ENCODE data around the gene SCGB3A1. TPM values are rescaled to one million over a fixed set of nuclear protein-coding genes. Genes with fewer than 3 reads are reported as not detected.

Gene SCGB3A1
- total RNA-seq, 1 donor: not detected

- TF ChIP-seq CTCF (IDR thresholded peaks at IDR 0.05; ENCODE audit: insufficient read depth, low read length): no peak
- no peak overlapping the region for H3K4me3 ChIP-seq (ENCODE audit: low read depth, low read length)
- no peak for DNase-seq (ENCODE audit: low read depth)
These were observed 28.2 kb upstream of the SCGB3A1 start for GRCh38 chr5:180619563-180619915.

GRCh38 chr5:180618829-180619562 is 27.7 kb upstream of the SCGB3A1 start:
- peak overlapping the region; percentile 35 for H3K4me3 ChIP-seq (ENCODE audit: low read depth, low read length)
- TF ChIP-seq CTCF (IDR thresholded peaks at IDR 0.05; ENCODE audit: insufficient read depth, low read length): peak; percentile 41
- DNase-seq (ENCODE audit: low read depth): peak; percentile 30

GRCh38 chr5:180618487-180618828 is 27.2 kb upstream of the SCGB3A1 start:
- DNase-seq (ENCODE audit: low read depth): no peak
- TF ChIP-seq CTCF (IDR thresholded peaks at IDR 0.05; ENCODE audit: insufficient read depth, low read length): no peak

GRCh38 chr5:180613814-180614188 is 22.5 kb upstream of the SCGB3A1 start:
- DNase-seq (ENCODE audit: low read depth): no peak
- no peak overlapping the region for H3K4me3 ChIP-seq (ENCODE audit: low read depth, low read length)
- TF ChIP-seq CTCF (IDR thresholded peaks at IDR 0.05; ENCODE audit: insufficient read depth, low read length): no peak

More at GRCh38 chr5:180618487-180618828, 27.2 kb upstream of the SCGB3A1 start:
- peak overlapping the region; percentile 35 for H3K4me3 ChIP-seq (ENCODE audit: low read depth, low read length)

GRCh38 chr5:180613188-180613813 is 22.0 kb upstream of the SCGB3A1 start:
- no peak for TF ChIP-seq CTCF (IDR thresholded peaks at IDR 0.05; ENCODE audit: insufficient read depth, low read length)
- DNase-seq (ENCODE audit: low read depth): no peak
- H3K4me3 ChIP-seq (ENCODE audit: low read depth, low read length): no peak overlapping the region

GRCh38 chr5:180612683-180613082 is 21.4 kb upstream of the SCGB3A1 start:
- H3K4me3 ChIP-seq (ENCODE audit: low read depth, low read length): no peak overlapping the region
- TF ChIP-seq CTCF (IDR thresholded peaks at IDR 0.05; ENCODE audit: insufficient read depth, low read length): no peak
- no peak for DNase-seq (ENCODE audit: low read depth)

Measured in fibroblast of the aortic adventitia (primary cell).